Duodenal mucosa (tissue), 2 donors: ENCODE results near the gene C19orf38.

Experiments
- H3K27ac ChIP-seq: one replicate; pipeline ENCODE4 v1.7.0; 2013; ENCODE audit warnings: low read depth, low read length
- H3K27me3 ChIP-seq, 2 donors: one replicate each; pipeline ENCODE4 v1.7.0; 2013; ENCODE audit warnings: low read length in 2 of 2, control low read depth in 1 of 2; ENCODE audit not compliant: insufficient read depth in 2 of 2, control insufficient read depth in 1 of 2
- H3K36me3 ChIP-seq, 2 donors: one replicate each; pipeline ENCODE4 v1.7.0; 2013; ENCODE audit warnings: low read length in 2 of 2, control low read depth in 1 of 2; ENCODE audit not compliant: insufficient read depth in 2 of 2, control insufficient read depth in 1 of 2
- H3K4me1 ChIP-seq, 2 donors: one replicate each; pipeline ENCODE4 v1.7.0; 2013; ENCODE audit warnings: low read length in 2 of 2, control low read depth in 1 of 2; ENCODE audit not compliant: insufficient read depth in 2 of 2, control insufficient read depth in 1 of 2
- H3K4me3 ChIP-seq, 2 donors: one replicate each; pipeline ENCODE4 v1.7.0; 2013; ENCODE audit warnings: low read length in 2 of 2, low read depth in 1 of 2
- H3K9ac ChIP-seq, 2 donors: one replicate each; pipeline ENCODE4 v1.7.0; 2013; ENCODE audit warnings: low read length in 2 of 2, low read depth in 1 of 2
- H3K9me3 ChIP-seq, 2 donors: one replicate each; pipeline ENCODE4 v1.7.0; 2013; ENCODE audit warnings: low read length in 2 of 2, control low read depth in 1 of 2; ENCODE audit not compliant: control insufficient read depth in 1 of 2

The C19orf38 gene

DNA sequence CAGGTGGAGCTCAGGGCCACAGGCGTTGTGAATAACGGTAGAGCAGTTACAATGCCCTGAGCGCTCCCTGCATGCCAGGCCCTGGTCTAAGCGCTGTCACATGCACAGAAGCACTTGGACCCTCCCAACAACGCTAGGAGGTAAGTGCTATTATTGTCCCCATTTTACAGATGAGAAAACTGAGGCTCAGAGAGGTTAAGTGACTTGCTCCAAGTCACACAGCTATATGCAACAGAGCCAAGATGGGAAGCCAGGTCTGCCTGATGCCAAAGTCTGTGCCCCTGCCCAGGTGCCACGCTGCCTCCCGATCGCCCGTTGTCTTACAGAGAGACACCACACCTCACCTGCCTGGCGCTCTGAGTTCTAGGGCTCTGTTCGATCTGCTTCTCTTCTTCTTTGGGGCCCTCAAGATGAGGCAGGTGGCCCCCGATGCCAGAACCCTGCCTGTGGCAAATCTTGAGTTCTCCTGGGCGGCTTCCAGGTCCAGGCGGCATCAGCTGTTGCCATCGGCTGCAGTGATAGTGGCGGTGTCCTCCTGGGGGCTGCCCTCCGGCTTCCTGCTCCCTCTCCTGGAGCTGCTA is 60.3 kb downstream of the C19orf38 start:
- no peak overlapping the region for H3K4me3 ChIP-seq
- no peak overlapping the region for H3K27ac ChIP-seq
- no peak overlapping the region for H3K9ac ChIP-seq
- no peaks in the 10 kb centered on the region for H3K4me1 ChIP-seq
- H3K27me3 ChIP-seq: no peaks in the 10 kb centered on the region
- peaks cover 19 to 50% of the 10 kb centered on the region in 2 donors for H3K36me3 ChIP-seq
- H3K9me3 ChIP-seq: no peaks in the 10 kb centered on the region

DNA sequence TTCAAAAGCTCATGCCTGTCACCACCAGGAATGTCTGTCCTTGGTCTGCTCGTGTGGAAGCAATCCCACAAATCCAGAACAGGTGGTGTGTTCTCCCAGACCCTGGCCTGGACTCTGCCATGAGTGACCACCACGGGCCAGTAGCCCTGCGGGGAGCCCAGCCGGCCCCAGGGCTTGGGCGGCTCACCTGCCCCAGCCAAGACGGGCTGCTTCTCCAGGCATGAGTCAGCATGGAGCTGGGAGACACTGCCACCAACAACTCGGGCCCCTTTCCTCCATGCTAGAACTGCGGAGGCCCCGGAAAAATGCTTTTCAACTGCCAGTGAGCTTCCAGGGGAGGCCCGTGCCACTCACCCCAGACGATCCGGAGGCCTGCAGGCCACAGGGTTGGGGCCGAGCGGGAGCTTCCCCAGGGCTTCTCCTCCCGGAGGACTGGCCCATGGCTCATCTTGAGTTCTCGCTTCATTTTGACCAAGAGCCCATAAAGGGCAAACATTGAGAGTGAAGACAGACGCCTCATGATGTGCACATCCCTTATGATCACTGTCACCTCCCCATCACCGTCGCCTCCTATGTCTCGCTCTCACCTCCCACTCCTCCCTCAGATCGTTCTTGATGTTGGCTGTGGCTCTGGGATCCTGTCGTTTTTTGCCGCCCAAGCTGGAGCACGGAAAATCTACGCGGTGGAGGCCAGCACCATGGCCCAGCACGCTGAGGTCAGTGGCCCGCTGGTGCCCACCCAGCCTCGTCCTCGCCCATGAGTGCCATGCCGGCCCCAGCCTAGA is 63.6 kb downstream of the C19orf38 start:
- Histone ChIP-seq H3K36me3 (peaks cover 22 to 72% of the 10 kb centered on the region in 2 donors), H3K4me1 (no peaks in the 10 kb centered on the region), H3K9ac (no peak overlapping the region), H3K27me3 (no peaks in the 10 kb centered on the region), H3K27ac (no peak overlapping the region), H3K9me3 (no peaks in the 10 kb centered on the region), H3K4me3 (no peak overlapping the region)

- H3K27ac ChIP-seq: no peak overlapping the region
- peaks cover 22 to 69% of the 10 kb centered on the region in 2 donors for H3K36me3 ChIP-seq
- H3K4me3 ChIP-seq: no peak overlapping the region
- no peaks in the 10 kb centered on the region for H3K27me3 ChIP-seq
- no peak overlapping the region for H3K9ac ChIP-seq
- no peaks in the 10 kb centered on the region for H3K9me3 ChIP-seq
- H3K4me1 ChIP-seq: no peaks in the 10 kb centered on the region
These were observed 64.4 kb downstream of the C19orf38 start for GRCh38 chr19:10912619-10913018.

DNA sequence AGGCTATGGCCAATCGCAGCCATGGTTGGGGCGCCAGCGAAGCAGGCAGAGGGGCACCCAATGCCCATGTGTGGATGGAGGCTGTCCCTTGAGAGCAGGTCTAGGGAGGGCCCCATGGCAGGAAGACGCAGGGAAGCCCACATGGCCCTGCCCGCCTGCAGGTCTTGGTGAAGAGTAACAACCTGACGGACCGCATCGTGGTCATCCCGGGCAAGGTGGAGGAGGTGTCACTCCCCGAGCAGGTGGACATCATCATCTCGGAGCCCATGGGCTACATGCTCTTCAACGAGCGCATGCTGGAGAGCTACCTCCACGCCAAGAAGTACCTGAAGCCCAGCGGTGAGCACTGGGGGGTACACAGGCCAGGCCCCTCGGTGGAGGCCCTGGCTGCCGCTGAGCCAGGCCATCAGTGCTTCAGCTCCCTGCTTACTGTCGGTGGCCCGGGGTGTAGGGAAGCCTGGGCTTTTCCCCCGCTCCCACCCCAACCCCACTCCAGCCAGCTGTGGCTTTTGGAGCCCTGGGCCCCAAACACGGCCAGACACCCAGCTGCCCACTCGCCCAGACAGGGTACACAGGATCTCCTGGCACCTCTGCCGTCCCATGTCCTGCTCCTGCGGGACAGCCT is 65.6 kb downstream of the C19orf38 start:
- no peaks in the 10 kb centered on the region for H3K27me3 ChIP-seq
- peaks cover 12 to 66% of the 10 kb centered on the region in 2 donors for H3K36me3 ChIP-seq
- H3K4me1 ChIP-seq: no peaks in the 10 kb centered on the region
- H3K4me3 ChIP-seq: no peak overlapping the region
- no peak overlapping the region for H3K27ac ChIP-seq
- no peaks in the 10 kb centered on the region for H3K9me3 ChIP-seq
- H3K9ac ChIP-seq: no peak overlapping the region

DNA sequence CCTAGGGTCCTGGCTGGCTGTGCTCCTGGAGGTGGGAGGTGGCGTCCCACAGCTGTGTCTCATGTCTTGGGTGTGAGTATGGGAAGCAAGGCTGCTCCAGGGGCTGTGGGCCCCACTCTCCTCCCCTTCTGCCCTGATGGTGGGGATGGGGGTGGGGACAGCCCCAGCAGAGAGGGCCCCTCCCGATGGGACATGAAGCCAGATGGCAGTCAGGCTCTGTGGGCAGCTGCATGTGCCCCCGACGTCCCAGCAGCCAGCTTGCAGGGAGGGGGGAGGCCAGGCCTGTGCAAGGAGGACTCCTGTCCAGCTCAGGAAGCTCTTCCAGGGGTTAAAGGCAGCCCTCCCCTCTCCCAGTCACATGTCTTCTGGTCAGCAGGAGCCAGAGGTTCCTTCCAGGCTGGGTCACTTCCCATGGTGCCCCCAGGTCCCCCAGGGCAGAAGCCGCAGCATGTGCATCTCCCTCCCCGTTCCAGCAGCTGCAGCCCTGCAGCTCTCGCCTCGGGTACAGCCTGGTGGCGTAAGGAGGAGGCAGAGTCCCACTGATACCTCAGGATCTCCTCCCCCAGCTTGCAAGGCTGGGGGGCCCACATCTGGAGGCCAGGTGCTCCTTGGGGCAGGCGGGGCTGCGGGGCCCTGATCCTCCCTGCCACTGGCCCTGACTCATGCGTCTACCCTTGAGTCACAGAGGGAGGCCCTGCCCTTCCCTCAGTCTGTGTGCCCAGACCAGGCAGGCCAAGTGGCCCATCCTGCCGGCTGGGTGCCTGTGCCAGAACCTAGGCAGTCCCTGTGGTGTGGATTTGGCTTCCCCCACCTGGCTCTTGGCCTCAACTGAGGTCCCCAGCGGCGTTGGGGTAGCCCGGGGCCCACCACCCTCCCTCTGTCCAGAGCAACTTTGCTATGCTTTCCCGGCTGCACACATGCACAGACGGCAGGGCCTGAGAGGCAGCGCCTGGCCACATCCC is 67.2 kb downstream of the C19orf38 start:
- no peak overlapping the region for H3K9ac ChIP-seq
- no peak overlapping the region for H3K27ac ChIP-seq
- no peak overlapping the region for H3K4me3 ChIP-seq
- no peaks in the 10 kb centered on the region for H3K9me3 ChIP-seq
- H3K36me3 ChIP-seq: peaks cover 13 to 74% of the 10 kb centered on the region in 2 donors
- no peaks in the 10 kb centered on the region for H3K27me3 ChIP-seq
- H3K4me1 ChIP-seq: no peaks in the 10 kb centered on the region

DNA sequence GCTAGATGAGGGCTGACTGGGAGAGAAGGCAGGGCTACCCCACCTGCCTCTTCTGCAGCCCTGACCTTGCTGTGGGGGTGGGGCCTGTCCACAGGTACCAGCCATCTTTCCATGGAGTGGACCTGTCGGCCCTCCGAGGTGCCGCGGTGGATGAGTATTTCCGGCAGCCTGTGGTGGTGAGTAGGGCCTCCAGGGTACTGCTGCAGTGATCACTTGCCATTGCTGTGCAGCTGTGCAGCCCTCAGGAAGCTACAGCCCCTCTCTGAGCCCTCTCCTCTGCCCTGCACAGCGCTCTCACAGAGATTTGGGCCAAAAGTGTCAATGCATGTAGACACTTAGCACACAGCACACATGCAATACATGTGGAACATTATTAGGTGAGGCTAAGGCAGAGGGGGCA is 68.4 kb downstream of the C19orf38 start:
- Histone ChIP-seq H3K9ac (no peak overlapping the region), H3K36me3 (peaks cover 17 to 82% of the 10 kb centered on the region in 2 donors)

GRCh38 chr19:10918359-10918758 is 70.1 kb downstream of the C19orf38 start:
- no peak overlapping the region for H3K27ac ChIP-seq

More for the DNA sequence above, 68.4 kb downstream of the C19orf38 start:
- H3K4me3 ChIP-seq: no peak overlapping the region
- no peak overlapping the region for H3K27ac ChIP-seq
- H3K27me3 ChIP-seq: no peaks in the 10 kb centered on the region
- H3K4me1 ChIP-seq: no peaks in the 10 kb centered on the region
- no peaks in the 10 kb centered on the region for H3K9me3 ChIP-seq

More at GRCh38 chr19:10918359-10918758, 70.1 kb downstream of the C19orf38 start:
- peaks cover 17 to 83% of the 10 kb centered on the region in 2 donors for H3K36me3 ChIP-seq
- H3K4me3 ChIP-seq: no peak overlapping the region
- H3K9ac ChIP-seq: no peak overlapping the region
- H3K27me3 ChIP-seq: no peaks in the 10 kb centered on the region
- no peaks in the 10 kb centered on the region for H3K9me3 ChIP-seq
- no peaks in the 10 kb centered on the region for H3K4me1 ChIP-seq
